ENCODE results near the gene RAB12. TPM values are rescaled to one million over a fixed set of nuclear protein-coding genes. Genes with fewer than 3 reads are reported as not detected.
"Not testable (repeated sequence)": the region's sequence is repeated elsewhere in the genome, so short reads cannot be mapped to it uniquely, and the experiment has no call there.

The RAB12 gene
- total RNA-seq, 1 experiment from 2014 or later, result 35.1 TPM

GRCh38 chr18:8562070-8562469 lies 47.2 kb upstream of the RAB12 start:
- no TSS peak for BruUV-seq (replicated peaks)
- intact Hi-C loops (cut with micrococcal nuclease; ENCODE audit: unreplicated experiment), result no loop called here
- ChIA-PET CTCF (no interaction called here), POLR2A (ENCODE audit: low non-redundant PET) (no interaction called here)
- H3K36me3 ChIP-seq (ENCODE audit: insufficient read depth, low read length, poor library complexity, severe bottlenecking), result no peaks in the 10 kb centered on the region
- no peaks in the 10 kb centered on the region for H3K9me3 ChIP-seq (ENCODE audit: low read depth, low read length, poor library complexity, severe bottlenecking)
- no peak for TF ChIP-seq EZH2 (IDR thresholded peaks at IDR 0.05; ENCODE audit: borderline replicate concordance, low read depth, low read length, poor library complexity, severe bottlenecking)
- TF ChIP-seq CTCF (conservative IDR thresholded peaks at IDR 0.05; ENCODE audit: low read depth, low read length), result no peak
- peaks cover 21% of the 10 kb centered on the region for H3K27me3 ChIP-seq (replicated peaks; ENCODE audit: insufficient read depth, low read depth, low read length, poor library complexity)
- DNase-seq (ENCODE audit: low spot score), result no peak
- H3K4me3 ChIP-seq (ENCODE audit: low read depth, low read length, poor library complexity, severe bottlenecking), result no peak overlapping the region
- no peaks in the 10 kb centered on the region for H3K4me1 ChIP-seq (ENCODE audit: insufficient read depth, low read length, poor library complexity, severe bottlenecking)
- H3K27ac ChIP-seq (ENCODE audit: low read depth, low read length, poor library complexity, severe bottlenecking), result no peak overlapping the region

GRCh38 chr18:8562919-8563318 lies 46.3 kb upstream of the RAB12 start:
- Histone ChIP-seq H3K9me3 (ENCODE audit: low read depth, low read length, poor library complexity, severe bottlenecking) (no peaks in the 10 kb centered on the region), H3K36me3 (ENCODE audit: insufficient read depth, low read length, poor library complexity, severe bottlenecking) (no peaks in the 10 kb centered on the region), H3K4me1 (ENCODE audit: insufficient read depth, low read length, poor library complexity, severe bottlenecking) (no peaks in the 10 kb centered on the region), H3K4me3 (ENCODE audit: low read depth, low read length, poor library complexity, severe bottlenecking) (no peak overlapping the region), H3K27me3 (replicated peaks; ENCODE audit: insufficient read depth, low read depth, low read length, poor library complexity) (peaks cover 25% of the 10 kb centered on the region), H3K27ac (ENCODE audit: low read depth, low read length, poor library complexity, severe bottlenecking) (no peak overlapping the region)
- DNase-seq (ENCODE audit: low spot score), result no peak
- BruUV-seq (replicated peaks), result no TSS peak
- POLR2A ChIA-PET (ENCODE audit: low non-redundant PET), result no interaction called here
- TF ChIP-seq EZH2 (IDR thresholded peaks at IDR 0.05; ENCODE audit: borderline replicate concordance, low read depth, low read length, poor library complexity, severe bottlenecking), result no peak
- TF ChIP-seq CTCF (conservative IDR thresholded peaks at IDR 0.05; ENCODE audit: low read depth, low read length), result no peak
- intact Hi-C loops (cut with micrococcal nuclease; ENCODE audit: unreplicated experiment), result no loop called here
- CTCF ChIA-PET, result no interaction called here

DNA sequence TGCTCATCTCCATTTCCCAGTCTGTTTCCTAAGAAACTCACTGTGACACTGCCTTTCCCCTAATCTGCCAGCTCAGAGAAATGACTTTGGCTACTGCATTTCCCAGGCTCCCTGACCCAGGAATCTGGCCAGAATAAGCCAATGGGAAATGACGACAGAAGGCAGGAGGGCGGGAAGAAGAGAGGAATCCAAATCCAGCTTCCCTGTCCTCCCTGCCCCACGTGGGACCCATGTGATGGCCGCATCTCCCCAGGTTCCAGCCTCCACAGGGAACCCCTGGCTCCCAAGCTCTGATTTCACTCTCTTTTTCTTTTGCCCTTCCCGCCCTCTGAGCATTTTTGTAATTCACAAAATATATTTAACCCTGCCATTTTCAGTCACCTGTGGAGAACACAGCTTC lies 37.8 kb upstream of the RAB12 start:
- Histone ChIP-seq H3K27ac (ENCODE audit: low read depth, low read length, poor library complexity, severe bottlenecking) (no peak overlapping the region), H3K4me1 (ENCODE audit: insufficient read depth, low read length, poor library complexity, severe bottlenecking) (no peaks in the 10 kb centered on the region), H3K4me3 (ENCODE audit: low read depth, low read length, poor library complexity, severe bottlenecking) (no peak overlapping the region), H3K9me3 (ENCODE audit: low read depth, low read length, poor library complexity, severe bottlenecking) (no peaks in the 10 kb centered on the region), H3K36me3 (ENCODE audit: insufficient read depth, low read length, poor library complexity, severe bottlenecking) (no peaks in the 10 kb centered on the region), H3K27me3 (replicated peaks; ENCODE audit: insufficient read depth, low read depth, low read length, poor library complexity) (peaks cover 14% of the 10 kb centered on the region)
- no peak for DNase-seq (ENCODE audit: low spot score)
- ChIA-PET POLR2A (ENCODE audit: low non-redundant PET) (no interaction called here), CTCF (no interaction called here)
- intact Hi-C loops (cut with micrococcal nuclease; ENCODE audit: unreplicated experiment), result no loop called here
- TF ChIP-seq CTCF (conservative IDR thresholded peaks at IDR 0.05; ENCODE audit: low read depth, low read length) (no peak), EZH2 (IDR thresholded peaks at IDR 0.05; ENCODE audit: borderline replicate concordance, low read depth, low read length, poor library complexity, severe bottlenecking) (no peak)
- BruUV-seq (replicated peaks), result no TSS peak

DNA sequence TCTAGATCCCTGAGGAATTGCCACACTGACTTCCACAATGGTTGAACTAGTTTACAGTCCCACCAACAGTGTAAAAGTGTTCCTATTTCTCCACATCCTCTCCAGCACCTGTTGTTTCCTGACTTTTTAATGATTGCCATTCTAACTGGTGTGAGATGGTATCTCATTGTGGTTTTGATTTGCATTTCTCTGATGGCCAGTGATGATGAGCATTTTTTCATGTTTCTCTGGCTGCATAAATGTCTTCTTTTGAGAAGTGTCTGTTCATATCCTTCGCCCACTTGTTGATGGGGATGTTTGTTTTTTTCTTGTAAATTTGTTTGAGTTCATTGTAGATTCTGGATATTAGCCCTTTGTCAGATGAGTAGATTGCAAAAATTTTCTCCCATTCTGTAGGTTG lies 35.5 kb upstream of the RAB12 start:
- H3K36me3 ChIP-seq (ENCODE audit: insufficient read depth, low read length, poor library complexity, severe bottlenecking); H3K4me3 ChIP-seq (ENCODE audit: low read depth, low read length, poor library complexity, severe bottlenecking); H3K9me3 ChIP-seq (ENCODE audit: low read depth, low read length, poor library complexity, severe bottlenecking); BruUV-seq (replicated peaks); POLR2A ChIA-PET (ENCODE audit: low non-redundant PET); H3K27ac ChIP-seq (ENCODE audit: low read depth, low read length, poor library complexity, severe bottlenecking); H3K27me3 ChIP-seq (replicated peaks; ENCODE audit: insufficient read depth, low read depth, low read length, poor library complexity); CTCF ChIA-PET; DNase-seq (ENCODE audit: low spot score); H3K4me1 ChIP-seq (ENCODE audit: insufficient read depth, low read length, poor library complexity, severe bottlenecking); intact Hi-C loops (cut with micrococcal nuclease; ENCODE audit: unreplicated experiment): not testable (repeated sequence)

All from A673 (cell line).